GM12878 (cell line): ENCODE data around the gene ZSWIM5. TPM values are rescaled to one million over a fixed set of nuclear protein-coding genes. Genes with fewer than 3 reads are reported as not detected.

ENCODE experiments used
- ATAC-seq: fragments of 200-7000 bp; cut with Tn5 transposase; 3 replicates; pipeline ENCODE4 v1.9.1; 2020; ENCODE audit warnings: mild to moderate bottlenecking, moderate library complexity
- BruUV-seq: library from RNA; stranded (reverse); fragments of 400-500 nt; replicated peaks from 2 replicates; lab custom pipeline; 2021; lab: Mats Ljungman, UMichigan
- CTCF ChIA-PET: fragments of 300-600 bp; sonication (Branson Sonifier 250); formaldehyde crosslinking; extraction: SDS; loops from one replicate; lab custom pipeline; 2021; ENCODE audit warnings: inconsistent platforms; lab: Yijun Ruan, JAX
- POLR2A ChIA-PET: fragments of 350-600 bp; formaldehyde crosslinking; extraction: SDS; loops from one replicate; lab custom pipeline; 2021; ENCODE audit warnings: inconsistent platforms; lab: Charles Lee
- RAD21 ChIA-PET: fragments of 300-600 bp; sonication (Branson Sonifier 250); formaldehyde crosslinking; loops from one replicate; lab custom pipeline; 2023; ENCODE audit warnings: antibody characterized with exemption; ENCODE audit not compliant: unreplicated experiment; lab: Charles Lee
- SMC1A ChIA-PET: fragments of 300-600 bp; sonication (Branson Sonifier 250); formaldehyde crosslinking; loops from one replicate; lab custom pipeline; 2023; ENCODE audit not compliant: unreplicated experiment, uncharacterized antibody; lab: Charles Lee
- DNase-seq: peaks from one replicate; pipeline ENCODE4 v3.0.0-alpha.2; 2011; ENCODE audit warnings: low read depth, low spot score
- FAIRE-seq: peaks from 3 replicates; lab custom pipeline; 2011; peaks lifted over from hg19 to GRCh38; lab: Jason Lieb, UNC
- H2AFZ ChIP-seq: 2 replicates; pipeline ENCODE4 v1.6.0; 2011; ENCODE audit warnings: low read depth, low read length, control low read depth; ENCODE audit not compliant: control insufficient read depth
- H3K27ac ChIP-seq: 2 replicates; pipeline ENCODE4 v1.5.1; 2011; ENCODE audit warnings: control low read depth; ENCODE audit not compliant: control insufficient read depth, insufficient read depth
- H3K27me3 ChIP-seq, 2 experiments: replicated peaks in 1 of 2; 2 replicates each; pipeline versions ENCODE4 v1.6.0 to v1.6.1; 2011; ENCODE audit warnings: low read length in 1 of 2; ENCODE audit not compliant: control insufficient read depth in 2 of 2, insufficient read depth in 2 of 2
- H3K36me3 ChIP-seq, 2 experiments: 2 replicates each; pipeline ENCODE4 v1.5.1; 2011; ENCODE audit warnings: low read length in 1 of 2; ENCODE audit not compliant: control insufficient read depth in 2 of 2, insufficient read depth in 2 of 2
- H3K4me1 ChIP-seq: 2 replicates; pipeline ENCODE4 v1.6.1; 2011; ENCODE audit warnings: mild to moderate bottlenecking, low read length, moderate library complexity, mixed read lengths; ENCODE audit not compliant: control insufficient read depth, insufficient read depth
- H3K4me2 ChIP-seq: 2 replicates; pipeline ENCODE4 v1.6.0; 2011; ENCODE audit warnings: control low read depth; ENCODE audit not compliant: control insufficient read depth, insufficient read depth
- H3K4me3 ChIP-seq: fragments of 200-600 bp; sonication (generic); 2 replicates; pipeline ENCODE4 v1.5.1; 2016
- H3K79me2 ChIP-seq: 2 replicates; pipeline ENCODE4 v1.6.0; 2011; ENCODE audit warnings: low read length; ENCODE audit not compliant: control insufficient read depth, insufficient read depth
- H3K9ac ChIP-seq: 2 replicates; pipeline ENCODE4 v1.8.0; 2011; ENCODE audit warnings: low read length, control low read depth, mixed read lengths; ENCODE audit not compliant: control insufficient read depth, insufficient read depth
- H3K9me3 ChIP-seq: replicated peaks from 3 replicates; pipeline ENCODE4 v1.5.1; 2011; ENCODE audit warnings: mild to moderate bottlenecking, low read length; ENCODE audit not compliant: control insufficient read depth, insufficient read depth
- H4K20me1 ChIP-seq: 2 replicates; pipeline ENCODE4 v1.6.0; 2011; ENCODE audit not compliant: control insufficient read depth, insufficient read depth
- BRCA1 ChIP-seq: IDR thresholded peaks from 2 replicates; pipeline ENCODE4 v1.6.1; 2011; ENCODE audit warnings: low read depth, low read length, improper control_type of control experiment
- CBFB ChIP-seq: IDR thresholded peaks from 2 replicates; pipeline ENCODE4 v1.6.1; 2016; ENCODE audit warnings: antibody characterized with exemption, low read depth
- CBX3 ChIP-seq: fragments of 200-600 bp; sonication (generic); IDR thresholded peaks from 2 replicates; pipeline ENCODE4 v1.6.1; 2016; ENCODE audit warnings: low read depth, borderline replicate concordance
- POLR2AphosphoS5 ChIP-seq: IDR thresholded peaks from 2 replicates; pipeline ENCODE4 v1.6.1; 2011; ENCODE audit warnings: mild to moderate bottlenecking, low read length, inconsistent platforms
- WGBS: methylation state at CpG from one replicate; pipeline ENCODE4 v1.1.6; 2016; ENCODE audit warnings: low lambda C conversion rate; ENCODE audit not compliant: insufficient replicate concordance, insufficient coverage; ENCODE audit errors: missing lambda C conversion rate; 5-methylcytosine and 5-hydroxymethylcytosine counted together
- in situ Hi-C: fragments of 300-500 bp; cut with MboI; formaldehyde crosslinking; loops from 9 replicates; pipeline ENCODE4 v1.14.3; 2018; ENCODE audit warnings: mixed read lengths
- intact Hi-C: fragments of 100-400 bp; cut with micrococcal nuclease; formaldehyde crosslinking; loops from one replicate; pipeline ENCODE4 v1.14.2; 2022; ENCODE audit not compliant: unreplicated experiment
- polyA plus RNA-seq, 11 experiments: library from polyadenylated mRNA; depleted of rRNA in 4 of 11; unstranded in 6 of 11; stranded (reverse) in 5 of 11; fragments of >200 nt; fragmentation: Nextera tagmentation in 4 of 11; fragmentation: Illumina TruSeq in 1 of 11; extraction: Ambion mirVana in 4 of 11; extraction: Trizol in 1 of 11; gene quantifications; 1 replicate in 1 of 11; 2 replicates in 10 of 11; pipeline versions ENCODE4 v1.2.1 to v1.2.3, GENCODE V29; 2011 to 2016; ENCODE audit warnings: inconsistent platforms in 2 of 11, missing spikeins in 2 of 11, low read depth in 1 of 11
- total RNA-seq, 4 experiments: library from RNA; depleted of rRNA in 3 of 4; stranded (reverse); fragments of >200 nt in 3 of 4; fragmentation: Illumina TruSeq in 1 of 4; extraction: Trizol in 1 of 4; gene quantifications; 2 replicates each; pipeline versions ENCODE4 v1.2.1 to v1.2.3, GENCODE V29; 2013 to 2021
- TF ChIP-seq, protein P1 (sequence below): fragments of 450-650 bp; IDR thresholded peaks from 2 replicates; pipeline ENCODE4 v1.6.1; 2014; ENCODE audit warnings: mild to moderate bottlenecking
- TF ChIP-seq, protein P2 (sequence below): fragments of 450-650 bp; formaldehyde crosslinking; IDR thresholded peaks from 2 replicates; pipeline ENCODE4 v1.4.0; 2020; ENCODE audit warnings: mild to moderate bottlenecking, moderate library complexity

ZSWIM5 gene
- total and polyA plus RNA-seq, 10 of the 15 experiments (the other 5 are each of a cell fraction or from before 2014, with no cell fraction given) = 0.07 to 0.97 (median 0.34) TPM; not detected in 1

DNA sequence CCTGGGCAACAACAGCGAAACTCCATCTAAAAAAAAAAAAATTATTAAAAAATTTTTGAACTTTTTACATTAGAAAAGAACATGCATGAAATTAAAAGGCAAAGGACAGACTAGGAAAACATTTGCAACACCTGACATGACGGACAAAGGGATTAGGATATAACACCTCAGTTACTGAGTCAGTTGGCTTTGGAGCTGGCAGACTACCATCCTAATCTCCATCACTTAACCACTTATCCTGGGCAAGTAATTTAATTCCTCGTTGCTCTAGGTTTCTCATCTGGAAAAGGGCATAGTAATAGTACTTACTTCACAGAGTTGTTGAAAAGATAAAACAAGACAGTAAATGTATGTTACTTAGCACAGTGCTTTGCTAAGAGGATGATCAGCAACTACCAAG is 207.2 kb downstream of the ZSWIM5 start:
- ATAC-seq = no peak
- SMC1A ChIA-PET = interaction anchor here (1.3 kb wide), 1 partner anchor 38 kb away, joined by 4 read pairs; no protein-coding TSS in a partner anchor
- Histone ChIP-seq H3K36me3 (peaks cover 0 to 11% of the 10 kb centered on the region in 2 experiments; a peak in 3 of 4 replicates), H2AFZ (no peak overlapping the region), H3K4me3 (no peak overlapping the region), H3K9ac (no peak overlapping the region), H3K27me3 (no peaks in the 10 kb centered on the region), H3K4me1 (no peaks in the 10 kb centered on the region), H3K9me3 (no peaks in the 10 kb centered on the region), H3K79me2 (no peaks in the 10 kb centered on the region), H3K27ac (no peak overlapping the region), H4K20me1 (no peaks in the 10 kb centered on the region), H3K4me2 (no peak overlapping the region)
- intact Hi-C loops (no loop called here), in situ Hi-C loops (no loop called here)
- DNase-seq = no peak
- CTCF ChIA-PET = interaction anchor here (0.6 to 1.8 kb wide), 3 partner anchors 10 to 106 kb away, joined by 3 to 7 read pairs (median 4); no protein-coding TSS in a partner anchor
- POLR2A ChIA-PET = interaction anchor here (0.5 to 1.4 kb wide), 5 partner anchors 13 to 340 kb away, joined by 3 to 4 read pairs (median 3); partner anchors contain the start of genes TOE1 and UROD
- 67% methylated on average over 3 of the region's 3 CpGs for WGBS
- RAD21 ChIA-PET = interaction anchor here (0.6 kb wide), 1 partner anchor 163 kb away, joined by 3 read pairs; no protein-coding TSS in a partner anchor
- no peak for FAIRE-seq
- TF ChIP-seq BRCA1 (no peak), POLR2AphosphoS5 (no peak), CBFB (no peak), CBX3 (no peak)
- TF ChIP-seq, protein P1, sequence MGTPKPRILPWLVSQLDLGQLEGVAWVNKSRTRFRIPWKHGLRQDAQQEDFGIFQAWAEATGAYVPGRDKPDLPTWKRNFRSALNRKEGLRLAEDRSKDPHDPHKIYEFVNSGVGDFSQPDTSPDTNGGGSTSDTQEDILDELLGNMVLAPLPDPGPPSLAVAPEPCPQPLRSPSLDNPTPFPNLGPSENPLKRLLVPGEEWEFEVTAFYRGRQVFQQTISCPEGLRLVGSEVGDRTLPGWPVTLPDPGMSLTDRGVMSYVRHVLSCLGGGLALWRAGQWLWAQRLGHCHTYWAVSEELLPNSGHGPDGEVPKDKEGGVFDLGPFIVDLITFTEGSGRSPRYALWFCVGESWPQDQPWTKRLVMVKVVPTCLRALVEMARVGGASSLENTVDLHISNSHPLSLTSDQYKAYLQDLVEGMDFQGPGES = no peak
- TF ChIP-seq, protein P2, sequence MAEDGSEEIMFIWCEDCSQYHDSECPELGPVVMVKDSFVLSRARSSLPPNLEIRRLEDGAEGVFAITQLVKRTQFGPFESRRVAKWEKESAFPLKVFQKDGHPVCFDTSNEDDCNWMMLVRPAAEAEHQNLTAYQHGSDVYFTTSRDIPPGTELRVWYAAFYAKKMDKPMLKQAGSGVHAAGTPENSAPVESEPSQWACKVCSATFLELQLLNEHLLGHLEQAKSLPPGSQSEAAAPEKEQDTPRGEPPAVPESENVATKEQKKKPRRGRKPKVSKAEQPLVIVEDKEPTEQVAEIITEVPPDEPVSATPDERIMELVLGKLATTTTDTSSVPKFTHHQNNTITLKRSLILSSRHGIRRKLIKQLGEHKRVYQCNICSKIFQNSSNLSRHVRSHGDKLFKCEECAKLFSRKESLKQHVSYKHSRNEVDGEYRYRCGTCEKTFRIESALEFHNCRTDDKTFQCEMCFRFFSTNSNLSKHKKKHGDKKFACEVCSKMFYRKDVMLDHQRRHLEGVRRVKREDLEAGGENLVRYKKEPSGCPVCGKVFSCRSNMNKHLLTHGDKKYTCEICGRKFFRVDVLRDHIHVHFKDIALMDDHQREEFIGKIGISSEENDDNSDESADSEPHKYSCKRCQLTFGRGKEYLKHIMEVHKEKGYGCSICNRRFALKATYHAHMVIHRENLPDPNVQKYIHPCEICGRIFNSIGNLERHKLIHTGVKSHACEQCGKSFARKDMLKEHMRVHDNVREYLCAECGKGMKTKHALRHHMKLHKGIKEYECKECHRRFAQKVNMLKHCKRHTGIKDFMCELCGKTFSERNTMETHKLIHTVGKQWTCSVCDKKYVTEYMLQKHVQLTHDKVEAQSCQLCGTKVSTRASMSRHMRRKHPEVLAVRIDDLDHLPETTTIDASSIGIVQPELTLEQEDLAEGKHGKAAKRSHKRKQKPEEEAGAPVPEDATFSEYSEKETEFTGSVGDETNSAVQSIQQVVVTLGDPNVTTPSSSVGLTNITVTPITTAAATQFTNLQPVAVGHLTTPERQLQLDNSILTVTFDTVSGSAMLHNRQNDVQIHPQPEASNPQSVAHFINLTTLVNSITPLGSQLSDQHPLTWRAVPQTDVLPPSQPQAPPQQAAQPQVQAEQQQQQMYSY (CRISPR knock-in tag) = no peak
- BruUV-seq = no TSS peak
